Stimulated activated CD4-positive, alpha-beta T cell treated with anti-CD3 and anti-CD28 coated beads, Interleukin-15, amount 100 ng/mL, for 1 hour (primary cell): ENCODE data around the gene TRPM5.

Experiments
- DNase-seq, 2 donors: peaks; one replicate each; pipeline ENCODE4 v3.0.0-alpha.2; 2020; ENCODE audit warnings: low read depth in 1 of 2, low spot score in 1 of 2

Gene TRPM5

GRCh38 chr11:2409611-2410468, 34.5 kb downstream of the TRPM5 start:
- no peak for DNase-seq

- DNase-seq: no peak
Measured at GRCh38 chr11:2409126-2409525, 35.2 kb downstream of the TRPM5 start.

GRCh38 chr11:2408671-2409070, 35.6 kb downstream of the TRPM5 start:
- no peak for DNase-seq

- no peak for DNase-seq
Measured at GRCh38 chr11:2406878-2407410, 37.4 kb downstream of the TRPM5 start.

GRCh38 chr11:2406451-2406850, 37.9 kb downstream of the TRPM5 start:
- DNase-seq: no peak

- no peak for DNase-seq
Measured at GRCh38 chr11:2404735-2405196, 39.5 kb downstream of the TRPM5 start.

- DNase-seq: no peak
Measured at GRCh38 chr11:2402890-2403645, 41.2 kb downstream of the TRPM5 start.

- no peak for DNase-seq
Measured at GRCh38 chr11:2402106-2402505, 42.2 kb downstream of the TRPM5 start.

GRCh38 chr11:2401436-2401984, 42.8 kb downstream of the TRPM5 start:
- no peak for DNase-seq

- DNase-seq: no peak
Measured at GRCh38 chr11:2400762-2401435, 43.4 kb downstream of the TRPM5 start.

GRCh38 chr11:2400069-2400761, 44.1 kb downstream of the TRPM5 start, which contains the start of gene TSSC4:
TSS of gene TSSC4 (plus strand) at chr11:2400750. CDS start at chr11:2402634, 1,884 bp downstream.
- DNase-seq: peak; percentile 99

- no peak for DNase-seq
Measured at GRCh38 chr11:2399488-2400068, 44.7 kb downstream of the TRPM5 start.

GRCh38 chr11:2398664-2399355, 45.5 kb downstream of the TRPM5 start:
- DNase-seq: no peak

GRCh38 chr11:2397005-2397404, 47.3 kb downstream of the TRPM5 start:
- no peak for DNase-seq

GRCh38 chr11:2396471-2396870, 47.8 kb downstream of the TRPM5 start:
- no peak for DNase-seq

- DNase-seq: no peak
Measured at GRCh38 chr11:2395856-2396255, 48.5 kb downstream of the TRPM5 start.

- DNase-seq: no peak
Measured at GRCh38 chr11:2395211-2395730, 49.0 kb downstream of the TRPM5 start.

GRCh38 chr11:2394818-2395105, 49.6 kb downstream of the TRPM5 start:
- DNase-seq: no peak
